SIG-M5 treated with dmso at 0.1 percent for 504 hours (cell line): ENCODE measurements around the gene RPL35.
A peak's percentile ranks its signal among the peaks of the same experiment; 100 is the strongest.

Experiments
- DNase-seq: peaks from one replicate; lab custom pipeline; 2025; ENCODE audit not compliant: unreplicated experiment; lab: John Stamatoyannopoulos, UW

Gene RPL35

DNA sequence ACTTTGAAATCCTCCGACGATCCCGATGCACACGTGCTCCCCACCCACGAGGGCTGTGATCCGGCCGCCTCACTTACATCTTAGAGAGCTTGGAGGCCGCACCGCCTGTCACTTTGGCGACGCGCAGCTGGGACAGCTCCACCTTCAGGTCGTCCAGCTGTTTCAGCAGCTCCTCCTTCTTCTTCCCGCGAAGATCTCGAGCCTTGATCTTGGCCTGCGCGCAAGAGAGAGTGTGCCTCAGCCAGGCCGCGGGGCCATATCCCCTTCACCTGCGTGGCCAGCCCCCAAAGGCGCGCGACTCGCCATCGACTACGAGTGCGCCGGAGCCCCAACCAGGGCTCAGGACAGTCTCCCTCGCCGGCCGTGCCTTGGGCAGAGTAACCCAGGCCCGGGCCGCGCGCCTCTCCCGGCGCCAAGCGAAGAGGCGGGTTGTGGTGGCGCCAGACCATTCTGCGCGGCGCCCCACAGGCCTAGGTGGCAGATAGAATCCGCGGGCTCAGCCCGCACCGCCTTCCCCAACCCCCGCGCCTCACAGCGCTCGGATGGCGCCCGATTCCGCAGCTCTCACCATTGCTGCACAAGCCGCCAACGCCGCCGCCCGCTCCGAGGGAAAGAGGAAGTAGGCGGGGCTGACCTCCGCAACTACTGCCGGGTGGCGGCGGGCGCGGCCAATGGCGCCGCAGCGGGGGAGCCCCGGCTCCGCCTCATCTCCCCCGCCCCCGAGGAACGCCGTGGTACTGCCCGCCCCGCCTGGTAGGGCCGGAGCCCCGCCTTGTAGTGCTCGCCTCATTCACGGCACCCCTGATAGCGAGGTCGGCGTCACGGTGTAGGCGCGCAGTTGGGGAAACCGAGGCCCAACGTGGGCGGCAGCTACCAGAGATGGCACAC lies at the start of gene RPL35, which contains the start of gene ARPC5L:
Gene RPL35 (minus strand): TSS at position 616 of the 888 bp plus-strand sequence. CDS start 45 bp downstream, at position 571.
Gene ARPC5L (plus strand): TSS at position 789 of the 888 bp plus-strand sequence. CDS start 7,161 bp downstream, outside the sequence.
- DNase-seq, result peak; percentile 87

DNA sequence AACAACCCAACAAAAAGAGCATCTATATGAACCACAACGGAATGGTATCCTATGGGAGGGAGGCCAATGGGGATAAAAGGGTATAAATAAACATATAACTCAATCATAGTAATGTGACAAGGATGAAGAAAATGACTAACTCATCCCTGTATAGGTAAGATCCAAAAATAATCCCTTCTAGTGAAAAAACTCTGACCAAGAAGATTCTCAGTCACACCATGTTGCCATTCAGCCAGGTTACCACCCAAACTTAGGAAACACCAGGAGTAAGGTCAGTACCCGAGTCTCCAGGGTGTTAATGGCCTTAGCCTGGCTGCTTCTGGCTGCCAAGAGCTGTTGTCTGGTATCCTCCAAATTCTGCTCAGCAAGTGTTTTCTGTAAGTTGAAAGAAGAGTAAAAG lies 46.3 kb upstream of the RPL35 start:
- DNase-seq, result no peak

DNA sequence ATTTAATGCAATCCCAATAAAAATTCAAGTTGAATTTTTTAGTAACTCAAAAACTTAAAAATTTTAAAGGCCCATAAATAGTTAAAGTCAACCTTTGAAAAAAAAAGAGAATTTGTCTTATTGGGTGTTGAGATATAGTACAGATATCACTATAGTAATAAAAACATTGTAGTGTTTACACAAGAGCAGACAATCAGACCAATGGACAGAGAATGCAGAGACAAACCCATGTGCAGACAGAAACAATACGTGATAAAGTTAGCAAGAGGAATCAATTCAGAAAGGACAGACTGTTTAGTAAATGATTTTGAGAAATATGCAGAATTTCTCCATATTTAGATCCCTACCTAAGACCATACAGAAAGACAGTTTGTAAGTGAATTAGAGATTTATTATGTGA lies 45.2 kb upstream of the RPL35 start:
- DNase-seq, result no peak

DNA sequence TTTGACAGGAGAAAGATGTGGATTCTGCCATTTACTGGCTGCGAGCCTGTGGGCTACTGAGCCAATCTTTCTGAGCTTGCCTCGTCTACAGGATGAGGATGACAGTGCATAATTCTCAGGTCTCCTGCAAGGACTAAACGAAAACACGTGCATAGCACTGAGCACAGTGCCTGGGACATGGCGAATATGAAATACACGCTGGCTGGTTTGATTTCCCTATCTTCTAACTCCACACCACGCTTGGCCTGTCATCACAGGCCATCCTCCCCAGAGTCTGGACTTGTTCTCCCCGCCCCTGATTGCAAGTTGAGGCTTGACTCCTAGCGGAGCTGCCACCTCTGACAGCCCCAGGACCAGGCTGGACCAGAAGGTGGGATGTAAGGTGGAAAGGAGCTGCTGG lies 38.1 kb upstream of the RPL35 start:
- DNase-seq, result no peak

DNA sequence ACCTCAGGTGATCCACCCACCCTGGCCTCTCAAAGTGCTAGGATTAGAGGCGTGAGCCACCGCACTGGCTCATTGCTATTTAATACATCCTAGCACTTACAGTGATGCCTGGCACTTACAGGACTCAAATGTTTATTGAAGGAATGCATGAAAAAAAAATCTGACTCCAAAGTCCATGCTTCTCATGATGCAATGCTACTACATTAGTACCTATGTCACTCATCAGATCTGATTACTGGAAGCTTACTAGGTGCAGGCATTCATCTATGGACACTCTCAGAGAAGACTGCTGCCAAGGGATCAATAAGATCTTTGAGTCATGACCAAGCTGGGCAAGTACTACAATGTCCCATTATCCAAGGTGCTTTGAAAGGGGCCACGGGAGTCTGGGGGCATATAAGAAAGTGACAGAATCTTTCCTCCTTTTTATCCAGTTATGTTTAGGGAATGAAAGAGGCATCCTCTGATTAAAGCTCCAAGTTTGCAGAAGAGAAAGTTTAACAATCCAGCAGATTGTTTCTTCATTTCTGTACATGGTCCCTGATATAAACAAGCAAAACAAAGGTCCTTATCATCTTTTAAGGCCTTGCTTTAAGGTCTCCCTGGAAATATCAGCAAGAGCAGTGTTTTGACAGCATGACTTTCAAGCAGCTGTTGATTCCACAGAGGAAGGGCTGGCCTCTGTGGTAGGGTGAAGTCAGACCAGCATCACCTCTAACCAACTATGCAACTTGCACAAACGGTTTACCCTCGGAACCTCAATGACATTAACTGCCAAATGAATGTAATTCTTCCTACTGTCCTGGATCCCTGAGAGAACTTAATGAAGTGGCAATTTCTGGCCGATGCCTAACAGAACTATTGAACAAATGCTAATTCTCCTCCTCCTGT lies 36.1 kb upstream of the RPL35 start:
- no peak for DNase-seq

DNA sequence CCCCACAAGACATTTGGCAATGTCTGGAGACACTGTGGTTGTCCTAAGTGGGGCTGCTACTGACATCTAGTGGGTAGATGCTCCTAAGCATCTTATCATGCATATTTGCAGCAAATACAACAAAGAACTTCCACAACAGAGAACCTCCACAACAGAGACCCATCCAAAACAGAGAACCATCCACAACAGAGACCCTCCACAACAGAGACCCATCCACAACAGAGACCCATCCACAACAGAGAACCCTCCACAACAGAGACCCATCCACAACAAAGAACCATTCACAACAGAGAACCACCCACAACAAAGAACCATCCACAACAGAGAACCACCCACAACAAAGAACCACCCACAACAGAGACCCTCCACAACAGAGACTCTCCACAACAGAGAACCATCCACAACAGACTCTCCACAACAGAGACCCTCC lies 33.0 kb upstream of the RPL35 start:
- DNase-seq, result peak; percentile 58

DNA sequence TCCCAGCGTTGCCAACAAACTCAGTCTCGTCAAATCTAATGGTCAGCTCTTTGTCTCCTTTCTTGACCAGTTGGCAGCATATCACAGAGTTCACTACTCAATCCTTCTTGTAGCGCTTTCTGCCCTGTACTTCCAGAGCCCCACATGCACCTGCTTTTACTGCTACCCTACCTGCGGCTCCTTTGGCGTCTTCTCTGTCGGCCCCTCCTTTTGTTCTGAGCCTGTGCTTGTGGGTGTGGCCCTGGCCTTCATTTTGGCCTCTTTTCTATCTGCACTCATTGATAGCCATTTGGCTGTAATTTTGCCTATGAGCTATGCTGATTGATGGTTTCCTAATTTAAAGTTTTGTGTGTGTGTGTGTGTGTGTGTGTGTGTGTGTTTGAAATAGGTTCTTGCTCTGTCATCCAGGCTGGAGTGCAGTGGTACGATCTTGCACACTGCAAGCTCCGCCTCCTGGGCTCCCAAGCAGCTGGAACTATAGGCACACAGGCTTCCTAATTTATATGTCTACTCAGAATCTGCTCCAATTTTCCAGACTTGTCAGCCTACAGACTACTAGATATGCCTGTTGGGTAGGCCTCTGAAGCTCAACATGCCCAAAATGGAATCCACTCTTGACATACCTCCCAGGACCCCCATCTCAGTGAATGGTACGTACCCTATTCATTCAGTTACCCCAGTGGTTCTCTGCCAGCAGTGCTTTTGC lies 32.4 kb upstream of the RPL35 start:
- DNase-seq, result no peak

DNA sequence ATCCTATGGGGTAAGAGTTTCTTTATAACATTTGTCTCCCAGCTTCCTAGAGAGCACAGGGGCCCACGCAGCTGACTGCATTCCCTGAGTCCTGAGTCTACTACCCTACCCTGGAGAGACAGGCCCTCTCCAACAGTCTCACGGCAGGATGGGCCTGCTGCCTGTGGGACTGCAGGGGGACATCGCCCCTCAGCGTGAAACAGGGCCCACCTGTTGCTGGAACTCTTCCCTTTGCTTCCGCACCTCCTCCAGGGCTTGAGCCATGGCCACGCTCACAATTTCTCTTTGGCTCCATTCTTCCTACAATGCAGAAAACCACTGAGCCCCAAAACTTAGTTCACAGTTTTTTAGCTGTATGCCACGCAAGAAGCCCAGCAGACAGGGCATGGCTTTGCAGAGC lies 28.4 kb upstream of the RPL35 start:
- DNase-seq, result no peak

DNA sequence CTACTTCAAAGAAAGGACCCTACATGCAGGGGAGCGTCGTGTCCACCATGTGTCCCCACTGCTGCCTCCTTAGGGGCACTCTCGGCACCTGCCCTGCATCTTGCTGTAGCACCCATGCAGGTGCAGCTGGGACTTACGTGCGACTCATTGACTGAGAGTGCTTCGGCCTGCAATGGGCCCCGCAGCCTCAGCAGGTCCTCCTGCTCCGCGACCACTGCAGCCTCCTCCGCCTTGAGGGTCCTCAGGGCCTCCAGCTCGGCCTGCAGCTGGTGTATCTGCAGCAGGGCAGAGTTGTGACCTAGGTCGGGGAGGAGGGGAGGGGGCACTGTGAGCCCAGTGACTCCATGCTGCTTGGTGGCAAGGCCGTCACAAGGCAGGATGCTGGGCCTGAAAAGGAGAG lies 27.2 kb upstream of the RPL35 start:
- DNase-seq, result no peak

DNA sequence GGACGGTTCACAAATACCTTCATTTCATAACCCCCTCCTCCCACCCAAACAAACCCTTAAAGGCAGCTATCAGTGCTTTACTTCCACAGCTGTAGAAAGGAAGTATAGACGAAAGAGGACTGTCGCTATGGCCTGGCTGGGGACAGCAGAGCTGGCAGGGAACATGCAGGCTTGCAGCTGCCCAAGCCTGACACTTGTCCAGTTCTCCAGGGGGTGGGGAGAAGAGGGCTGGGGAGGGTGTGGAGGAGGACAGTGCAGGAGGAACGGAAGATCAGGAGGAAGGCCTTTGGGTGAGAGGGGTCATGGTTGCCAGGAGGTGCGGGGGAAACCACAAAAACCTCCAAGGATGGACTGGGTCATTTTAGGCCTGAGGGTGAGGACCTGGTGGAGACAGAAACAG lies 26.1 kb upstream of the RPL35 start:
- no peak for DNase-seq

DNA sequence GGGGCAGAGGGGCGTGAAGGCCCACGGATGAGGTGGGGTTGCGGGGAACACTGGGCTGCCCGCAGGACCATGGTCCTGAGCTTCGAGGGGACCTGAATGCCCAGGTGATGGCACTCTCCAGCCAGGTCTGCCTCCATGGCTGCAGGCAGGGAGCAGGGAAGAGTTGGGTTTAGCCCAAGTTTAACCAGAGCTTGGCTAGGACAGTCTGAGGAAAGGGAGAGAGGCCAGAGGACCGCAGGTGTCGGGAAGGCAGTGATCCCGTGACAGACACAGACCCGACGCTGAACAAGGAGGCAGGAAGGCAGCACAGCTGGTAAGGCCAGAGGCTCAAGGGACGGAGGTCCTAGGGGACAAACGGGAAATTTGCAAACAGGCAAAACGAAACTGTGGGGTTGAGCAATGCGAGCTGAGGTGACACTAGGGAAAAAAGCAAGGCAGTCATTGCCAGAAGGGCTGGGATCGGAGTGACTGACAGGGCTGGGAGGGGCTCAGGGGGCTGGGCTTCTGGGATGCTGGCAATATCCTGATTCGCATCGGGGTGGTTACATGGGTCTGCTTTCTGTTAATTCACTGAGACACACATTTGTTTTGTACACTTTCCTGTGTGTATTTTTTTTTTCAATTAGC lies 25.2 kb upstream of the RPL35 start:
- no peak for DNase-seq

DNA sequence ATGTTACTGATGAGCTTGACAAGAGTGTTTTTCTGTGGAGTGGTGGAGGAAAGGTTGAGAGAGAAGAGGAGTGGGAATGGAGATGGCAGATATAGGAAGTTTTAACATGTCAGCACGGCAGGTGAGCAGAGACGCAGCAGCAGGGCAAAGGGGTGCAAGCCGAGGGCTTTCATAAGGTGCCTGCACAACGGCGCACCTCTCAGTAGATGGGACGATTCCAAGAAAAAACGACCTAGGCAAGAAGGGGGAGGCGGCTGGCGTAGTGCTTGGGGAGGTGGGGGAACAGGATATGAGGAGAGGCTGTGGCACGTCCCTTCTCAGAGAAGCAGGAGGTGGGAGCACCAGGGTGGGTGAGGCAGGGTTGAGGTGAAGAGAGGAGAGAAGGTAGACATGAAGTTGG lies 24.7 kb upstream of the RPL35 start:
- DNase-seq, result no peak

DNA sequence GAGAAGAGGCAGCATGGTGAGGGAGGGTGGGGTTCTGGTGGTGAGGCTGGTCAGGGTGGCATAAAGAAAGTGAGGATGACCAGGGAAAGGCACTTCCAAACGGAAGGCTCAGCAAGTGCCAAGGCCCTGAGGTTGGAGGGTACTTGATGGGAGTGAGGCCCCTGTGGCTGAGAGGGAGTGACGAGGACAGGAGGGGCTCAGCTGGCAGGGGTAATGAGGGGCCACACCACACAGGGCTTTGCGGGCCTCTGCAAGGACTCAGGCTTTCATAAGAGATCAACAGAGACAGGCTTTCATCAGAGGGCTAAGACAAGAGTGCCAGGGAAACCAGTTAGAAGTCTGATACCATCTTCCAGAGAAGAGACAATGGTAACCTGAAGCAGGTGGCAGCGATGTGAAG lies 23.8 kb upstream of the RPL35 start:
- no peak for DNase-seq

DNA sequence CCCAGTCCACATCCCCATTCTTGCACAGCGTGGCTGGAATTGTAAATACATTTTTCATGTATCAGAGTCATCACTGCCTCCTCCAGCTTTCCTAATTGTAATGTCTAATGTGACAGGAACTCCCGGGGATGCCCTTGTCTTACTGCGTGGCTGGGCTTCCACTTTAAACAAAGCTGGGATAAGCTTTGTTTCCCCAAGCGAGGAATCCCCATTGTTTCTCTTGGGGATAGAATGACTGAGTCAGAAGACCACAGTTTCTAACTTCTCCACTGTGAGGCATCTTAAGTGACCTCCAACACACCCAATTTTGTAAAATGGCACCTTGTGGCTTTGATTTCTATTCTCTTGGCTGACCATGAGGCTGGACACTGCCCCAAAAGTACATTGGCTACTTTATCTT lies 22.6 kb upstream of the RPL35 start:
- DNase-seq, result no peak

DNA sequence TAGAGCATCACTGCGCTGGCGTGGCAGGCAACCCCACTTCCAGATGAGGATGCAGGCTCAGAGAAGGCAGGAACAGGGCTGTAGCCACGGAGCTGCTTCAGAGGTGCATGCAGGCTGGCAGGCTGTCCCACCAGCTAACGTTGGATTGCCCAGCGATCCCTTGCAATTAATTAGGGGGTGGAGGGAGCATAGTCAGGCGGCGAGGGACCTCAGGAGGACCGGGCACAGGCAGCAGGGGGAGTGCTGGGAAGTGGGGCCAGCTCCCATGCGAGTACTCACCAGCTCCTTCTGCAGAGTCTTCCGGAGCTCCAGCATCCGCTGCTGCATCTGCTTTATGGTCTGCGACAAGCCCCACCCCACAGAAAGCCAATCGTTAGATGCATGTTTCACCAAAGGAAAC lies 20.5 kb upstream of the RPL35 start:
- DNase-seq, result no peak

DNA sequence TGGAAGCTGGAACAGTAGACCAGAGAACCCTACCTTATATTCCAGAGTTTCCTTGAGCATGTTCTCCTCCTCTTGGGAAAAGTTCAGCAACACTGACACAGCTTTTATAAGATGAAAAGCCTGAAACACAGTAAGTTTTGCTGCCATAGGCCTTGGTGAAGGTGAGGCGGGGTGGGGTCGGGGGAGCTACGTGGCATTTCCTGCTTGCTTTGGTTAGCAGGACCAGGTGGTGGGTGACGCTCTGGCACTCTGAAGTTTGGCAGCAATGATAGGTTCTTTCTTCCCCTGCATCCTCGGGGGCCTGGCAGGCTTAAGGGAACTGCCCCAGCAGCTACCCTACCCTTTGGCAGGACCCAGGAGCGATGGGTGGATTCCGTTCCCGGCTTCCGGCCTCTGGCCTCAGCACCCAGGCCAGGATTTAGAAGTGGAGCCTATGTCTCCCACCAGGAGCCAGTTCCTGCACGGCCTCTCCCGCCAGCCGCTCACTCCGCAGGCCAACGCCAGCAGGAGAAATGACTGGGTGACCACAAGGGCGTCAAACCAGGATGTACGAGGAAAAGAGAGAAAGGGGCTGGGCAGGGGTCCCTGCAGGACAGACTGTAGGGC lies 19.5 kb upstream of the RPL35 start:
- no peak for DNase-seq

DNA sequence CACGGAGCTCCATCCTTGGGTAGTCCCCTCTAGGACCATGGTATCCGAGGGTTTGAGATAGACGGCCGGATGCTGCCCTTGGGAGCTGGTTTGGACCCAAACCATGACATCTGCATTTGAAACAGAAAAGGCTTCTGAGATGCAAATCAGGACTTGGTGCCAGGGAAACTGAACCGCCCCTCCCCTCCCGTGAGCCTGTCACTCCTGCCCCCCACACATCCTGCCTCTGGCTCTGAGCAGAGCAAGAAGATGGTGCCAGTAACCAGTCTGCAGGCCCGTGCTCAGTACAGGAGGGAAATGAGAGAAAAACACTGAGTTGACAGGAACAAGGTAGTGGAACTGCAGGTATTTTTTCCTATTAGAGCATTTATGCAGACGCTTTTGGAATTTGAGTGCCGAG lies 18.7 kb upstream of the RPL35 start:
- no peak for DNase-seq

DNA sequence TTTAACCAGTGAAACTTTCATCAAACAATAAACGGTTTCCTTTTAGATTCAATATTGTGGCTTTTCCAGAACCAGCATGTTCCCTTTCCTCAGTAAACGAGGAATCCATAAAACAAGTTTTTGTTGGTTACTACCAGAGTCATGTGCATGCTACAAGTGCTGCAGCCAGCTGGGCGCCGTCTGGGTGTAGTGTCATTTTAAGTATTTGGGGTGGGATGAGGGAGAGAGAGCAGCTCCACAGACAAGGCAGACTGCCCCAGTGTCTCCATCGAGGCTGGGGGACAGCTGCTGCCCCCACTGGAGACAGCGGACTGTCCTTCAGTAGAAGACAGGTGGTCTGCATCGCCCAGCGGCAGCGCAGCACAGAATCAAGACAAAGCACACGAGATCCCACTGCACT lies 17.5 kb upstream of the RPL35 start:
- DNase-seq, result no peak

DNA sequence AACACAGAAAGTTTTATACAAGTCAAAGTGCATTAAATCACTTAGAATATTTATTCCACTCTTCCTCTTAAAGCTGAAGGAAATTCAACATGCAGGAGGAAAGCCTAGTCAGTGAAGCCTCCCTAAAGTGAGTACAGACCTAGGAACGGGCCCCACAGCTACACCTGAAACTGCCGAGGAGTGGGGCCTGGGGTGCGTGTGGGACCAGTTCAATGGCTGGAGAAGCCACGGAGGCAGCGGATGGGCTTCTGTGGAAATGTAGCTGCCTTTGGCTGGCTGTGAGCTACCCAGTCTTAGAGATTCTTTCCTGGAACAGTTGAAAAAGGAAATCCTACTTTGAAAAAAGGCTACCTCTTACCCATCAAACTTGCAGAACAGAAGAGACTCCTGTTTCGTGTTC lies 16.8 kb upstream of the RPL35 start:
- no peak for DNase-seq

DNA sequence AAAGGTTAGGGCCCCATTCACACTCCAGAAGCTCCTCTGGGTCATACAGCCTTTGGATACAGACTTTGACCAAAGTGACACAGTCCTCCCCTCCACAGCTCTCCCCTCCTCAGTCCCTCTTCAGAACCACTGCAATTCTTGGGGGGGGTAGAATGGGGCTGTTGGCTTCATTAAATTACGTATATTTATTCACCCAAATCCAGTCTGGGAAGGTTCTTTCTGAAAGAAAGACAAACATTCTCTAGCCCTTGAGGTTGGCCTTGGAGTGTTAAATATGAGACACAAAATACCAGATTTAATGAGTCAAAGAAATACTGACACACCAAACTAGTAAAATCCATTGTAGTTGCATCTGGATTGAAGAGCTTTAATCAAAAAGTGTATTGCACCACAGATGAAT lies 16.3 kb upstream of the RPL35 start:
- no peak for DNase-seq
